C1 segment of cervical spinal cord (tissue), 14 donors: ENCODE data around the gene PVR.
"Not testable (repeated sequence)": the region's sequence is repeated elsewhere in the genome, so short reads cannot be mapped to it uniquely, and the experiment has no call there.

Experiments used
- DNase-seq, 14 donors: peaks; one replicate each; lab custom pipeline; 2025; lab: John Stamatoyannopoulos, UW

The PVR gene

GRCh38 chr19:44618640-44619357 is 24.9 kb upstream of the PVR start:
- no peak for DNase-seq

DNA sequence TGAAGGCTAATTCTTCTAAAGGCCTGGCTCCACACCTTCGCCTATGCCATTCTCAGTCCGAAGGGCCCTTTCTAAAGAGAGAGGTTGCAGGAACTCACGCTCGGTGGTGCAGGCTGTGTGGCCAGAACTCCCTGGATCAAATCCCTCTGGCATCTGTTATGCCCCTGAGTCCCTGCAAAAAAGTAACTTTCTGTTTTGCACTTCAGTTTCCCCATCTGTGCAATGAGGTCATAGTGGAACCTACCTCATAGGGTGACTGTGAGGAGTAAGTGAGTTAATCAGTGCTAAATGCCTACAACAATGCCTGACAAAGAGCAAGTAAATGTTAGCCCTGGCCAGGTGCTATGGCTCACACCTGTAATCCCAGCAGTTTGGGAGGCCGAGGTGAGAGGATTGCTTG is 23.0 kb upstream of the PVR start:
- DNase-seq: no peak

DNA sequence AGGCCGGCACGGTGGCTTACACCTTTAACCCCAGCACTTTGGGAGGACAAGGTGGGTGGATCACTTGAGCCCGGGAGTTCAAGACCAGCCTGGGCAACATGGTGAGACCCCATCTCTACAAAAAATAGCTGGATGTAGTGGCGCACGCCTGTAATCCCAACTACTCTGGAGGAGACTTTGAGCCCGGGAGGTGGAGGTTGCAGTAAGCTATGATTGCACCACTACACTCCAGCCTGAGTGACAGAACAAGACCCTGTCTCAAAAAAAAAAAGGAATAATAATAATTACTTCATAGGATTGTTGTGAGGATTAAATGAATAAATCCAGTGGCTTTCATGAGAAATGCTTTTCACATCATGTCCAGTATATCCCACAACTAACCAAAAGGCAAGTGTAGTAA is 22.3 kb upstream of the PVR start:
- DNase-seq: no peak

- DNase-seq: no peak
These were observed 20.6 kb upstream of the PVR start for GRCh38 chr19:44623080-44623479.

GRCh38 chr19:44623626-44624025 is 20.1 kb upstream of the PVR start:
- DNase-seq: no peak

DNA sequence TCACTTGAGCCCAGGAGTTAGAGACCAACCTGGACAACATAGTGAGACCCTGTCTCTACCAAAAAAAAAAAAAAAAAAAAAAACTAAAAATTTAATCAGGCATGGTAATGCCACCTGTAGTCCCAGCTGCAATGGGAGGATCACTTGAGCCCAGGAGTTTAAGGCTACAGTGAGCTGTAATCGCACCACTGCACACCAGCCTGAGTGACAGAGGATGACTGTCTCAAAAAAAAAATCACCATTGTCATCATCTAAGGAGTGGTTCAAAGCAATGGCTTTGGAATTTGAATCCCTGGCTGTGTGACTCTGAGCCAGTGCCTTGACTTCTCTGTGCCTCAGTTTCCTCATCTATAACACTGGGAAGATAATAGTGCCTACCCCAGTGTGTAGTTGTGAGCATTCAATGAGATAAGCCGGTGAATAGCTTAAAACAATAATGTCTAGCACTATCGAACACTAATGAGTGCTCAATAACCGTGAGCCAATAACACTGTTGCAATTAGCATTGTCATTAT is 18.8 kb upstream of the PVR start:
- no peak for DNase-seq

- DNase-seq: not testable (repeated sequence)
These were observed 18.1 kb upstream of the PVR start for GRCh38 chr19:44625637-44626036.

DNA sequence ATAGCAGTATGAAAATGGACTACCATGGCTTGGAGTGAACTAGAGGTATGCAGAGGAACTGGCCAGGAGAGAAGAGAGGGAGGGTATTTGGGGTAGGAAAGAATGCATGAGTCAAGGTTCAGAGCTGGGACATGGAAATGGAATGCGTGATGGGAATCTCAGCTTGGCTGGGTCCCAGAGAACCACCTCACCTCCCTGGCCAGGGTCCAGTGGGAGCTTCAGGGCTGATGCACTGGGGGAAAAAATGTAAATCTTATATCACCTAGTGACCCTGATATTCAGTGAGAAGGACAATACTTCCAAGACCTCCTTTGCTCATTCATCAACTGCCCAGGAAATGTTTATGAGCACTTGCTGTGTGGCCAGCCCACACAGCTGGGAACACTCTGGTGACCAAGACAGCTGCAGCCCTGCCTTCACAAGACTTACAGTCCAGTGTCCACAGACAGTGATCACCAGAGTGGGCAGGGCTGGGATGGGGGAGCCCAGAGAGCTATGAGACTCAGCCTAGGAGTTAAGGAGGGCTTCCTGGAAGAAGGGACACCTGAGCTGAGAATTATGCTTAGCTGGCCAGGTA is 17.6 kb upstream of the PVR start:
- DNase-seq: no peak

- no peak for DNase-seq
These were observed 16.1 kb upstream of the PVR start for GRCh38 chr19:44627631-44628030.

DNA sequence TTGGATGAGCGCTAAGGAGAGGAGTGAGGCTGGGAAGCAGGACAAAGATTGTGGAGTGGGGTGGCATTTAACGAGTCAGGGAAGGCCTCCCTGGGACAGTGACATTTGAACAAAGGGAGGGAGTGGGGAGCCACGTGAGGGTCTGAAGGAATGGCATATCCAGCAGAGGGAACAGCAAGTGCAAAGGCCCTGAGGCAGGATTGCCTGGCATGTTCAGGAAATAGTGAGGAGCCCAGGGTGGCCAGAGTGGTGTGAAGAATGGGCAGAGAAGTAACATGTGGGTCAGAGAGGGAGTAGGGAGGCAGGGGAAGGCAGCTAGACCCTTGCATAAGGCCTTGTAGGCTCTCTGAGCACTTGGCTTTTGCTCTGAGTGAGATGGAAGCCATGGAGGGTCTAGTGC is 14.9 kb upstream of the PVR start:
- no peak for DNase-seq

GRCh38 chr19:44631611-44632010 is 12.1 kb upstream of the PVR start:
- DNase-seq: not testable (repeated sequence)

- DNase-seq: not testable (repeated sequence)
These were observed 9.7 kb upstream of the PVR start for GRCh38 chr19:44634058-44634457.

- DNase-seq: no peak
These were observed 8.9 kb upstream of the PVR start for GRCh38 chr19:44634785-44635184.

DNA sequence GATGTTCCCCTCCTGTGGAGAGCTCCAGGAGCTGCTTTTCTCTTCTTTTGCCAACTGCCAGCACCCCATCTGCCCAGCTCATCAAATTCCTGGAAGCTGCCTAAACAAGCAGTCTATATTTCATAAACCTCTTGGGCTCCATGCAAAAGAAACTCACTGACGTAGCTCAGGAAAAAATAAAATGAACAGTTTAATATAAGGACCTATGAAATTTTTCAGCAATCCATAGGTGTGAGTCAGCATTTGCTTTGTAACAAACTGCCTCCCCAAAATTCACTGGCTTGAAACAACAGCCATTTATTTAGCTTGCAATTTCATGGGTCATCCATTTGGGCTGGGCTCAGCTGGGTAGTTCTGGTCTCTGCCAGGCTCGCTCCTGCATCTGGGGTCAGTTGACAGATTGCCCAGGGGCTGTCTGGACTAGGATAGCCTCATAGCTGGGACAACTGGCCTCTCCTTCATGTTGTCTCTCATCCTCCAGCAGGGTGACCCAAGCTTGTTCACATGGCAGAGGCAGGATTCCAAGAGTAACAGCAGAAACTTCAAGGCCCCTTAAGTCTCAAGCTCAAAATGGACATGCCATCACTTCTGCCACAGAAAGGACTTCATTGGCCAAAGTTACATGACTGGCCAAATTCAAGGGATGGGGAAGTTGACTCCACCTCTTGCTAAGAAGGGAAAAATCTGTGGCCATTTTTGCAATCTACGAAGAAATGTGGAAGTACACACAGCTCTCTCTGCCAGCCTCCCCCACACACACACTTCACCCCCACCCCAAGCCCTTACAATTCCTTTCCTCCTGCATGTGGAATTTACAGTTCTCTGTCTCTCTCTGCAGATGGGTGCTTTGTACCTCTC is 7.9 kb upstream of the PVR start:
- no peak for DNase-seq

DNA sequence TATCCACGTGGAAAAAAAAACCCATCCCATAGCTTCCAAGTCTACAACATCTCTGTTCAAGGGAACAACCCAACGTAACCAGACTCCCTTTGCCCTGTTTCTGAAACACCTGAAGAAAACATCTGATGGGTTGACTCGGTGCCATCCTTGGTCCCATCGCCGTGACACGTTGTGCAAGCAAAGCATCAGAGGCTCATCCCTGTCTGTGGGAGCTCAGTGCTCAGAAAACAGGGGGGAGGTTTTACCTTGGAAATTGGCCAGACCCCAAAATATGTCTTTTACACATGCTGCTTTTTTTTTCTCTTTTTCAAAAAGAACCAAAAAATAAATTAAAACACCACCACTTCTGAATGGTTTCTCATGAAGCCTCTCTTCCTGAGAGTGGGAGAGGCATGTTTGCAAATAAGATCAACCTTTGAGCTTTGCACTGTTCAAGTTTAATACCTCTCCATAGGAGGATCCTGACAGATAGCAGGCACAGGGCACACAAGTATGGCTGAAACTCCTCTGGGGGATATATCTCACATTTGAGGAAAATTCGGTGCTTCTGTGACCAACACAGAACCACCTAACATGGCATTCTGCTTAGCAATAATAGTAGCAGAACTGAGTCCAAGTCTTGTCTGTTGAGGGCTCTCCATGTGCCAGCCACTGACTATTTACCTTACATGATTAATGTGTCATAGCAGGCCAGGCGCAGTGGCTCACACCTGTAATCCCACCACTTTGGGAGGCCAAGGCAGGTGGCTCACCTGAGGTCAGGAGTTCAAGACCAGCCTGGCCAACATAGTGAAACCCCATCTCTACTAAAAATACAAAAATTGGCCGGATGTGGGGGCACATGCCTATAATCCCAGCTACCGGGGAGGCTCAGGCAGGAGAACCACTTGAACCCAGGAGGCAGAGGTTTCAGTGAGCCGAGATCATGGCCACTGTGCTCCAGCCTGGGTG is 7.0 kb upstream of the PVR start:
- no peak for DNase-seq

DNA sequence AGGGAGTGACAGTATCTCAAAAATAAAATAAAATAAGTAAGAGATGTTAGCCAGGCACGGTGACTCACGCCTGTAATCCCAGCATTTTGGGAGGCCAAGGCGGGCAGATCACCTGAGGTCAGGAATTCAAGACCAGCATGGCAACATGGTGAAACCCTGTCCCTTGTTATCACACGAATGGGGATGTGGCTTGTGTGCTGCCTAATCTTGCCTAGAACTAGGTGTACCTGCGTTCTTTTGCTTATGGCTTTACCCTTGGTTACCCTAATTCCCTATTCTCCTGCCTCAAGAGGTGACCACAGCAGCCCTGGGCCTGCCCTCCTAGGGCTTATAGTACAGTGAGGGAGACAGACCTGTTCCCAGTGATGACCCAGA is 6.3 kb upstream of the PVR start:
- no peak for DNase-seq

DNA sequence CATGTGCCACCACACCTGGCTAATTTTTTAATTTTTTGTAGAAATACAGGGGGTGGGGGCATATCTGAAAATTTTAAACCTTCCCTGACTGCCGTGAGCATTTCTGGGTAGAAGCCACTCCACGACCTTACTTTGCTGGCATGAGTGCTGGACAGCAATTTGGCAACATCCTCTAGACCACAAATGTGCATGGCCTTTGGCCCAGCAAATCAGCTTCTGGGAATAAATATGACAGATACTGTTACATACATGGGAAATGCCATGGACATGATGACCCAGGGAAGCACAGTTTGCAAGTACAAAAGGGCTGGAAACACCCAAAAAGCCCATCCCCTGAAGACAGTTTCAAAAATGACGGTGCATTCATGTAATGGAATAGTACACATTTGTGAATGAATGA is 3.2 kb upstream of the PVR start:
- no peak for DNase-seq

DNA sequence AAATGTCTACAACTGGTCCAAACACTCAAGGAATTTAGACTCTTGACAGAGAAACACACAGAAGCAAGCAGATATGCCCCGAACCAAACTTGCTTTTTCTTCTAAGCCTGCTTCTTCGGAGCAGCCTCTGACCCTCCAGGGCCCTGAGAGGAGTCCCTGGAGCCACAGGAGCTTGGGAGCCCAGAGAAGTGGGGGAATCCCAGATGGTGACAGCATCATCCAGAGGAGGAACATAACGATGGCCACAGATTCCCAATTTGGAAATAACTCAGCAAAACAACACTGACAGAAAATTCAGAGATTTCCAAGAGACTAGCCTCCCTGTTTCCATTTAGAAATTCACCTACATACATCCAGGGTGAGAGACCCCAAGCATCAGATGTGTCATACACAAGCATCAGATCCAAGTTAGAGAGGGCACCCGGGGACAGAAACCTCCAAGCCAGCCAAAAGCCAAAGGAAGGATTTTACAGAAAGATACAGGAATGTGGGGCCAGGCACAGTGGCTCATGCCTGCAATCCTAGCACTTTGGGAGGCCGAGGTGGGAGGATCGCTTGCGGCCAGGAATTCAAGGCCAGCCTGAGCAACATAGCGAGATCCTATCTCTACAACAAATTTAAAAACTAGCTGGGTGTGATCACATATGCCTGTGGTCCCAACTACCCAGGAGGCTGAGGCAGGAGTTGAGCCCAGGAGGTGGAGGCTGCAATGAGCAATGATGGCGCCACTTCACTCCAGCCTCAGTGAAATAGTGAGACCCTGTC is 2.0 kb upstream of the PVR start:
- DNase-seq: no peak

- no peak for DNase-seq
These were observed 1.3 kb upstream of the PVR start for GRCh38 chr19:44642377-44642776.

GRCh38 chr19:44644402-44645016 is 799 bp downstream of the PVR start:
- peak in 2 of 14 donors; percentile 49 to 66 for DNase-seq
